ENCODE results near the gene NT5DC3.

The NT5DC3 gene

GRCh38 chr12:103729499-103729898 lies 111.5 kb downstream of the NT5DC3 start:
- no peak for TF ChIP-seq CTCF (IDR thresholded peaks at IDR 0.05; ENCODE audit: low read depth, low read length, missing control alignments)
- DNase-seq (ENCODE audit: low read depth), result no peak
- no peak overlapping the region for H3K4me3 ChIP-seq (ENCODE audit: low read depth, low read length)

- no peak for TF ChIP-seq CTCF (IDR thresholded peaks at IDR 0.05; ENCODE audit: low read depth, low read length, missing control alignments)
- no peak for DNase-seq (ENCODE audit: low read depth)
- H3K4me3 ChIP-seq (ENCODE audit: low read depth, low read length), result no peak overlapping the region
Observed at GRCh38 chr12:103728323-103728722, 112.7 kb downstream of the NT5DC3 start.

- no peak for DNase-seq (ENCODE audit: low read depth)
- TF ChIP-seq CTCF (IDR thresholded peaks at IDR 0.05; ENCODE audit: low read depth, low read length, missing control alignments), result no peak
- H3K4me3 ChIP-seq (ENCODE audit: low read depth, low read length), result no peak overlapping the region
Observed at GRCh38 chr12:103727638-103728037, 113.4 kb downstream of the NT5DC3 start.

GRCh38 chr12:103725398-103725797 lies 115.6 kb downstream of the NT5DC3 start:
- no peak for DNase-seq (ENCODE audit: low read depth)
- H3K4me3 ChIP-seq (ENCODE audit: low read depth, low read length), result no peak overlapping the region
- no peak for TF ChIP-seq CTCF (IDR thresholded peaks at IDR 0.05; ENCODE audit: low read depth, low read length, missing control alignments)
